Activated CD4-positive, alpha-beta T cell treated with anti-CD3 and anti-CD28 coated beads, Interleukin-2, Interleukin-4, amounts not matched to agents 100 ng/mL and 50 ng/mL, durations not matched to agents 16 hours and 8 hours (primary cell): Measurements from ENCODE around the gene MKNK2.
A peak's percentile ranks its signal among the peaks of the same experiment; 100 is the strongest.

ENCODE experiments used
- DNase-seq: peaks from one replicate; pipeline ENCODE4 v3.0.0-alpha.2; 2020; ENCODE audit warnings: low spot score

Gene MKNK2

DNA sequence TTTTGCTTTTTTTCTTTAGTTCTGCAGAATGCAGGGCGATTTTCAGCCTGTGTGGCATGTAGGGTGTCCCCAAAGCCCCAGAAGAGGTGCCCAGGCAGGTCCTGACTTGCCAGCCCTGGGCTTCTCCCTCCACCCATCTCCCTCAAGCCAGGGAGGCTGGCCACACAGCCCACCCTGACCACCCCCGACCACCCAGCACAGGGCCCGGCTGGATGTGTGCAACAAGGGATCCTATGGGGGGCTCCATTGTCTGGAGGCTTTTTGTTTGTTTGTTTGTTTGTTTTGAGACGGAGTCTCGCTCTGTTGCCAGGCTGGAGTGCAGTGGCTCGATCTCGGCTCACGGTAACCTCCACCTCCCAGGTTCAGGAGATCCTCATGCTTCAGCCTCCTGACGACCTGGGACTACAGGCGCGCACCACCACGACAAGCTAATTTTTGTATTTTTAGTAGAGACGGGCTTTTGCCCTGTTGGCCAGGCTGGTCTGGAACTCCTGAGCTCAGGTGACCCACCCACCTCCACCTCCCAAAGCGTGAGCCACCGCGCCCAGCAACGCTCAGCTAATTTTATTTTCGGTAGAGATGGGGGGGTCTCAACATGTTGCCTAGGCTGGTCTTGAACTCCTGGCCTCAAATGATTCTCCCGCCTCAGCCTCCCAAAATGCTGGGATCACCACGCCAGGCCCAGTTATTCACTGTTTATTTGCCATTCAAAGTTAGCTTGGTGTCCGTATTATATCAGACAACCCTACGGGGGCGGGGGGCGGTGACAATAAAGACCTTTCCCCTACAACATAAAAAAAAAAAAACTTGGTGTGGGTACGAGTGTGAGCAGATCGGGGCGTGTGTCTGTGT, 7.8 kb upstream of the MKNK2 start:
- DNase-seq: no peak

DNA sequence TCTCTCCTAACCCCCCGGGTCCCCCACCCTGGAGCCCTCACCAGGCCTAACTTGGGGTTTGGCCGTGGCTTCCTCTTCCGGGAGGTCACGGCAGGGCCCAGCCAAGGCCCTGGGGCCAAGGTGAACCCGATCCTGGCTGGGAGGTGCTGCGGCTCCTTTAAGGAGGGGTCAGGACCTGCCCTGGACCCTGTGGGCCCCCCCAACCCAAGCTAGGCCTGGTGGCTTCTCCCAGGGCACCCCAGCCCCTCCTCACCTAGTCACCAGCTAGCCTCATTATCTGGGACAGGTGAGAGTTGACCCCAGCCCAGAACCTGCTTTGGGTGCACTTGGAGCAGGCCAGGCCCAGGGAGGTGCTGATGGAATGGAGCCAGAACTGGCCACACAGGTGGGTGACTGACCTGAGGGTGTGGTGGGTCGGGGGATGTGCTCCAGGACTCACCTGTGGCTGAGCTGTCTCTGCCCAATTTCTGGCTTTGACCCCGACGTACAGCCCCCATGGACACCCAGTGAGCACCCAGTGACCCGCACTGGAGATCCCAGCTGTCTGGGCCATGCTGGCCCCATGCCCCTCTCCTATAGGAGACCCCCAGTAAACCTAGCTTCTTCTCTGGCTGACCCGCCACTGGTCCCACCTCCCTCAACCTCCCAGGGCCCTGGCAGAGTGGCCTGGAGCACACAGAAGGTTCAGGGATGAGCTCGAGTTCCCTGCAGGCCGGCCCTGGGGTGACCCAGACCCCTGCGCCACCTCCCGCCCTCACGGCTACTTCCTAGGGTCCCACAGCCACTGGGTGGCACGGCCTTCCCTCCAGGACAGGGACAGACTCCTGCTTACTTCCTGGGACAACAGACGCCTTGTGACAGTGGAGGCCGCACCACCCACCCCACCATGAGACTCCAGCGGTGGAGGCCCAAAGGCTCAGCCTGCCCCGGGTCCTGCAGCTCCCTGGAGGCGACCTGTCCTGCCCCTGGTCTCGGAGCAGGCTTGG, 6.7 kb upstream of the MKNK2 start:
- DNase-seq: no peak

DNA sequence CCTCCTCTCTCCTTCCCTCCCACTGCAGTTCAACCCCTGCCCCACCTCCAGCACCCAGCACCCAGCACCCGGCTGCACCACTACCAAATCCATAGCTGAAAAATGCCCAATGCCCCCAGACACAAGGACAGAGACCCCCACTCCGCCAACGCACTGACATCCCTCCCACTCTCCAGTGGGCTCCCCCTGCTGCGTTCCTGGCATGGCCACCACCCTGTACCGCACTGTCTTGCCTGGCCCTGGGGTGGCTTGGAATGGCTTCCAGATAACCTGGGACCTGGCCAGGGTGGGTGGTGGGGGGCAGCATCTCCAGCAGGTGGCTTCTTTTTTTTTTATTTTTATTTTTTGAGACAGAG, 5.8 kb upstream of the MKNK2 start:
- no peak for DNase-seq

DNA sequence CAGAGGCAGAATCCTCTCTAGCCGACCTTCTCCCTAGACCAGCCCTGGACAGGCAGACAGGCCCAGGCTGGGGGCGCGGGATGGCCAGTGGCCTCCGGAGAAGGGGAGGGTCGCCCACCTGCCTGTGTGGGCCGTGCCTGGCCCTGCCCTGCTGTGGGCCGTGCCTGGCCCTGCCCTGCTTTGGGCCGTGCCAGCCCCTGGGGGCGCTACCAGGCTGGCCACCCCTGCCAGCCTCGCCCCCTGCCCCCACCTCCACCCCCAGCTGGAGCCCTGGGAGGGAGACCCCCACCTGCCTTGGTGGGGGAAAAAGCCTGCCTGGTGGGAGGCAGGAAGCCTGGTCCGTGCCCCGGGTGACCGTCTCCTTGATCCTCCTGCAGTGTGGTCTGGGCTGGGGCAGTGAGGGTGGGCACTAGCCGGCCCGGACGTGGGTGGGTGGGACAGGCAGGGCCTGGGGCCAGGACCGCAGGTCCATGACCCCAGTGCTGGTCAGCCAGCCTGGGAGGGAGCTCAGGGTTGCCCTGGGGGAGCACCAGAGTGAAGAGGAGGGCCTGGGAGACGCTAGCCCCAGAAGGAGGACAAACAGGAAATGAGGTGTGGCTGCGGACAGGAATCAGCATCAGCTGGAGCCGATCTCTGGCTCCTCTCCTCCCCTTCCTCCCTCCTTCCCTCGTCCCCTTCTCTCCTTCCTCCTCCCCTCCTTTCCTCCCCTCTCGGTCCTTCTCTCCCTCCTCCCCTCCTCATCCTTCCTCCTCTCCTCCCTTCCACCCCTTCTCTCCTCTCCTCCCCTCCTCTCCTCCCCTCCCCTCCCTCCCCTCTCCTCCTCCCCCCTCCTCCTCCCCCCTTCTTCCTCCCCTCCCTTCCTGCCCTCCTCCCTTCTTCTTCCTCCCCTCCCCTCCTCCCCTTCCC, 5.1 kb upstream of the MKNK2 start:
- peak; percentile 38 for DNase-seq

DNA sequence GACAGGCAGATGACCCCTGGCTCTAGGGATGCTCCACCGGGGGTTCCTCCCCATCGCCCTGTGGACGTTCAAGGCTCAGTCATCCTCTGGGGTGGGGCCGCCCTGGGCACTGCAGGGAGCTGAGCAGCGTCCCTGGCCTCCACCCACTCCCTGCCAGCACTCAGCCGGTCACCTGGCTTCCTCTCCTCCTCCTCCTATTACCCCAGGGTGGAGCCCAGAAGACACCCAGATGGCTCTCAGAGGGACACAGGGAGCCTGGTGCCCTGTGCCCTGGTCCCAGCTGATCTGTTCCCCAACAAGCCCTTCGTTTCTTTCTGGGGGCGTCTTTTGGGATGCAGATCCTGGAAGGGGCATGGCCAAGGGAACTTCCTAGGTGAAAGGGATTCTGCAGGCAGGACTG, 3.7 kb upstream of the MKNK2 start:
- DNase-seq: no peak

DNA sequence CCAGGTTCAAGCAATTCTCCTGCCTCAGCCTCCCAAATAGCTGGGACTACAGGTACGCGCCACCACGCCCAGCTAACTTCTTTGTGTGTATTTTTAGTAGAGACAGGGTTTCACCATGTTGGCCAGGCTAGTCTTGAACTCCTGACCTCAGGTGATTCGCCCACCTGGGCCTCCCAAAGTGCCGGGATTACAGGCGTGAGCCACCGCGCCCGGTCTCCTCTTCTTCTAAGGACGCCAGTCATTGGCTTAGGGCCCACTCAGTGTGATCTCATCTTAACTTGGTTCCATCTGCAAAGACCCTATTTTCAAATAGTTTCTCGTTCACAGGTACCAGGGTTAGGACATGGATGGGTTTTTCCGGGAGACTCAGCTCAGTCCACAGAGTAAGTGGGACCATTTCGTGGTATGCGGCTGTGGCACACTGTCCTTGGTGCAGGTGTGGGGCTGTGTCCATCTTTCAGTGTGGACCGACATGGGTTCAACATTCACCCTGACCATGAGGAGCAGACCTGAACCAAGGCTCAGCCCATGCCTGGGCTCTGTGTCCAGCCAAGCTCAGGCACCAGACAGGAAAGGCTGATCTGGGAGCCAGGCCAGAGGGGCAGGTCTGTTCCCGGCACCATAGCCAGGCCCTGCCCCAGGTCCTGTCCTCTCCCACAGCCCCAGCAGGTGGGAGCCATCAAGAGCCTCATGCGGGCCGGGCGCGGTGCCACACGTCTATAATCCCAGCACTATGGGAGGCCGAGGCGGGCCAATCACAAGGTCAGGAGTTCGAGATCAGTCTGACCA, 2.8 kb upstream of the MKNK2 start:
- DNase-seq: no peak

DNA sequence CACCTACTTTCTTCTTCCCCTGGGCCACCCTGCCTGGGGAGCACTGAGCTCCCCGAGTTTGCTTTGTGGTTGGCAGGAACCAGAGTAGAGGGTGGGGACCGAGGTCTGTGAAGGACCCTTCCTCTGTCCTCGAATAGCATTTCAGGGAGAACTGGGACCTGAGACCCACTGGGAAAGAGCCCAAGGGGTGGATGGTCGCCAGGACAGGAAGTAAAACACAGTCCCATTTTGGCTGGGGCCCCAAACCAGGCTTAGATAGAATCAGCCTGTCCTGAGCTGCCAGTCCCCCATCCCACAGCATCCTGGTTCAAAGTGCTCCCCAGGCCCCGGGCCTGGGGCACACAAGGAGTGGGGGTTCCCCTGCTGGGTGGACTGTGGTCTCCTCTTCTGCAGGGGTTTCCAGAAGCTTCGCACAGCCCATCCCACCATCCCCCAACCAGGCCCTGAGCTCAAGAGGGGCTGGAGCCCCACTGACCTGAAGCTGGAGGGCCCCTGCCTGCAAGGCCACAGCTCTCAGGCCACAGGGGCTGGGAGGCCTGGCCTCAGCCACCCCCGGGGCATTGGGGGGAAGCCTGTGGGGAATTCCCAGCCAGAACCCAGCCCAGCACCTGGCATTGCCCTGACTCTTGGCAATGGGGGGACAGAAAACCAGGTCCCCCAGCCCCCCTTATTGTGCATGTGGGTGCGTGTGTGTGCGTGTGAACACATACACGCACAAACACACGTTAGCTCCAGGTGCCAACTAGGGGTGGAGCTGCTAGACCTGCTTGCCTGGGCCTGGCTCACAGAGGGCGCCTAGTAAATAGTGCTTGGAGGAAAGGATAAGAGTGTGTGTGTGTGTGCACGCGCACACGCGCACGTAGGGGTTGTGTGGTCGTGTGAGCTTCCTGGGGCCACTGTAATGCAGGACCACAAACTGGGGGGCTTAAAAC, 995 bp upstream of the MKNK2 start:
- DNase-seq: no peak

DNA sequence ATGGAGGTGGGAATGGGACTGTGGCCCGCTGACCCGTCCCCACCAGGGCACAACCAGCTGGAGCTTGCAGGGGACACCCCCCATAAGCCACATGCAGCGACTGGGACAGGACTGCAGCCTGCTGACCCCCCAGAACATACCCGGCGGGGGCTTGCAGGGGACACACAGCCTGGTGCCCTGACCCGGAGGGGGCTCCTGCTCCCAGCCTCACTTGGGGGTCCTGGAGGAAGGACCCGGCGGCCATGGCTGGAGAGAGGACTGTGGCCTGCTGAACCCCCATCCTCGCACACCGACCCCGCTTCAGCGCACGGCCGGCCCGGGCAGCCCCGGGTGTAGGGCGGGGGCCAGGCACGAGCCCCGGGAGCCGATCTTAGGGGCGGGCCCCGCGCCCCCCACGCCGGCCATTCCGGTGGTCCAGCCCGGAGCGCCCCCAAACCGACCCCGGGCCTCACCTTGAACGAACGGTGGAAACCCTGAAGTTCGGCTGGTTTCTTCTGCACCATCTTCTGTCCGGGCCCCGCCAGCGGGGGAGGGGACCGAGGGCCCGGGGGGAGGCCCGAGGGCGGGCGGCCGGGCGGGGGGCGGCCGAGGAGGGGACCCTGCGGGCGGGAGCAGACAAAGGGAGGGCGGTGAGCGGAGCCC, 574 bp downstream of the MKNK2 start:
- DNase-seq: no peak

DNA sequence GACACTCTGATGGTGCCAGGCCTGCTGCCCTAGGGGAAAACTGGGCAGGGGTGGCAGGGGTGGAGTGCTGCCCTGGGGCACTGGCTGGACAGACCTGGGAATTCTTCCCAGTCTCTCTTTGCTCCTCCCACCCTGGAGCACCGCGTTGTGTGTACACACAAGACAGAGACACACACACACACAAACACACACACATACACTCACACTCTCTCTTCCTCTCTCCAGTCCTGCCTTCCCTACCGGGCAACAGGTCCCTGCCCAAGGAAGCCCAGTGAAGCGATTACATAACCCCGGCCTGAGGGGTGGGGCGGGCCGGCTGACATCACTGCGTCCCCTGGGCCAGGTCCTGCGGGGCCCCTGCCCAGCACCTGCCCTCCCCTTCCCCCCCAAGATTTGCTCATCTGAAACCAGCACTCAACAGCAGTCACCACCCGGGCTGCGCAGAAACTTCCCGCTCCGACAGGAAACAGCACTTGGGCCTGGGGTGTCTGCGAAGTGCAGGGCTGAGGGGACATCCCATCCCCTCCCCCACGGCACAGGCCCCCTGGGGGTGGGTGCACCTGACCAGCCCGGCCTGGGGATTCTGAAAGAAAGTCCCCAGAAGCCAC, 1.2 kb downstream of the MKNK2 start:
- peak; percentile 69 for DNase-seq

DNA sequence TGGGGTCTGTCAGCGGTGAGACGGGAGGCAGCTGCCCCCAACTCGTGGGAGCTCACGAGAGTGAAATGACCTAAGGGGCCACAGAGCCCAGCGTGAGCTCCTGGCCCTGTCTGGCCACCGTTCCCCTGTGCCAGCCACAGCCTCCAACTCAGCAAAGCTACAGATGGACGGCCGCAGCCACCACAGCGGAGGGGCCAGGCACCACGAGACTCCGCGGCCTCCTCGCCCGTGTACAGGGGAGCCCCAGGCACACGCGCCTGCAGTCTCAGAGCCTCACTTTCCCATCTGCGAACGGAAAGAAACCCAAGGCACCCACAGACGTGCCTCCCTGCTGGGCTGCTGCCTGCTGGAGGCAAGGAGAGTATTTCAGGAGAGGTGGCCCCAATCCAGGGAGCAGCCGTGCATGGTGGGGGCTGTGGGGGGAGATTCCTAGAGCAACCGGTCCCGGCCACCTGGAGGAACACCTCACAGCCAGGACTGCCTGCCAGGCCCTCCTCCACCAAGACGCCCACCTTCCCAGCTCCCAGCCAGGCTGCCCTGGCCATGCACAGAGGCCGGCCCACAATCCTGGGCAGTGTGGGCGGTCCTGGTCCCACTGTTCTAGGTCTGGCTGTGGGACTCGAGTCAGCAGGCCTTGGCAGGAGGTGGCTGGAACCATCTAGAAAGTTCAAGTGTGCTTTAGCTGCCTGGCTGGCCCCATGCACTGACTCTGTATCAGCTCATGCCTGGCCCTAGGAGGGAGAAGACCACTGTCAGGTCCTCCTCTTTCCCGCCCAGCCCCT, 1.9 kb downstream of the MKNK2 start:
- no peak for DNase-seq

DNA sequence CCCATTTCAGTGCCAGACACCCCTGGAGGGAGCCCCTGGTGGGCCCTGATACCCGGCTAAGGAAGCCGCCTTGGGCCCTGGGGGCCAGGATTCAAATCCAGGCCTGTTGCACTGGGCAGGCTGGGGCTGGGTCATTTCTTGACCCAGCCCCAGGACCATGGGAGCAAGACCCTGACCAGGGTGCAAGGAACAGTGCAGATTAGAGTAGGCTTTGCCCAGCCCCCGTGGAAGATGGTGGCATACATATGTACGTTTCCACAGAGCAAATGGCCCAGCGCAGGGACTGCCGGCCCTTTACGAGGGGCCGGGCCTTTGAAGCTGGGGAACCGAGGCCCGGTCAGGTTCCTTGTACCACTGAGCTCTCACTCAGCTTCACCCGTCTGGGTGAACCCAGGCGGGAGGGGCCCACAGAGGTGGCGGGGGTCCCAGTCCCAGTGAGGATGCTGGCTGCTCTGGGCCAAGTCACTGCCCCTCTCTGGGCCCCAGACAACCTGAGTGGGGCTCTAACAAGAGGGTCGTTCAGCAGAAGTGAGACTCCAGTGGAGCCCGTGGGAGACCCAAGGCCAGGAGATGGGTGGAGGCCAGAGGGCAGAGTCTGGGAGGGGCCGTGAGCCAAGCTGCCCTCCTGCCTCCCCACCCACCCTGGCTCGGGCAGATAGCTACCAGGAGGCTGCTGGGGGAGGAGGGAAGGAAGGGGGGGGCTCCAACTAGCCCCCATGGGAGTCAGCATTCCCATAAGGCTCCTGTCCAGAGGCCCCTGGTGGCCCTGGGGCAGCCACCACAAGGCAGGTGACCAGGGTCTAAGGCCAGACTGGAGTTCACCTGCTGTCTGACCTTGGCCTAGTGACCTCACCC, 2.7 kb downstream of the MKNK2 start:
- DNase-seq: no peak

DNA sequence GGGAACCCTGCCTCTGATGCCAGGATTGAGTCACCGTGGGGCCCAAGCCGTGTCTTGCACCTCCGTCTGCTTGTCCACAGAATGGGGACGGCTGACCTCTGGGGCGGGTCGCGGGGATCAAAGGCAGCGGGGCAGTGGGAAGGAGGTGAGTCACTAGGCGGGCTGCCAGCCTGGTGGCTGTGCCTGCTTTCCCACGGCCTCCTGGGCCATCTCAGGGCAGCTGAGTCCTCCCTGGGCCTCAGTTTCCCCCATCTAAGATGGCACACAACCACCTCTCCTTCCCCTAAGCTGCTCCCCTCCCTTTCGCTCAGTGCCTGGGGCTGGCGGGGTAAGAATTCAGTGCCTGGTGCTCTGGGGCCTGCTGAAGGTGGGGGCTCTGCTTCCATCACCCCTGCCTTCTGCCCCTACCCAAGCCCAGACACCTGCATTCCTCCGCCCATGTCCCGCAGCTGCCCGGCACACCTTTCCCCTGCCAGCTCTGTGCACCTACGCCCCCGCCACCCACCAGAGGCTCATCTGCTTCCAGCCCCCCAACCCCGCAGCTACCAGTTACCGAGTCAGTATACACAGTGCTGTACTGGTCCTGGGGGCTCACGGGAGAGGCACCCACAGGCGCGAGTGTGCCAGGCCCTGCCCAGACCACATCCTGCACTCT, 3.5 kb downstream of the MKNK2 start:
- no peak for DNase-seq

DNA sequence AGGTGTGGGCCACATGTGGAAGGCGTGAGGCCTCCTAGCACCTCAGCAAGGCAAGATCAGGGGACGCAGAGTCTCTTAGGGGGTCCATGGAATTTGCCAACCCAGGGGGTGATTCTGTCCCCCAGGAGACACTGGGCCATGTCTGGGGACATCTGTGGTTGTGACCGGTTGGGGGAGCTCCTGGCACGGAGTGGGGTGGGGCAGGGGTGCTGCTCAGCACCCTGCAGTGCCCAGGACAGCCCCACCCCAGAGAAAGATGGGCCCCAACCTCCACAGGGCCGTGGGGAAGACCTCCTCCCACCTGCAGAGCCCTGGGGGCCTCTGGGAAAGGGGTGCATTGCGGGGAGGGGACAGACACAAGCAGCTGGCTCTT, 4.0 kb downstream of the MKNK2 start:
- DNase-seq: no peak

DNA sequence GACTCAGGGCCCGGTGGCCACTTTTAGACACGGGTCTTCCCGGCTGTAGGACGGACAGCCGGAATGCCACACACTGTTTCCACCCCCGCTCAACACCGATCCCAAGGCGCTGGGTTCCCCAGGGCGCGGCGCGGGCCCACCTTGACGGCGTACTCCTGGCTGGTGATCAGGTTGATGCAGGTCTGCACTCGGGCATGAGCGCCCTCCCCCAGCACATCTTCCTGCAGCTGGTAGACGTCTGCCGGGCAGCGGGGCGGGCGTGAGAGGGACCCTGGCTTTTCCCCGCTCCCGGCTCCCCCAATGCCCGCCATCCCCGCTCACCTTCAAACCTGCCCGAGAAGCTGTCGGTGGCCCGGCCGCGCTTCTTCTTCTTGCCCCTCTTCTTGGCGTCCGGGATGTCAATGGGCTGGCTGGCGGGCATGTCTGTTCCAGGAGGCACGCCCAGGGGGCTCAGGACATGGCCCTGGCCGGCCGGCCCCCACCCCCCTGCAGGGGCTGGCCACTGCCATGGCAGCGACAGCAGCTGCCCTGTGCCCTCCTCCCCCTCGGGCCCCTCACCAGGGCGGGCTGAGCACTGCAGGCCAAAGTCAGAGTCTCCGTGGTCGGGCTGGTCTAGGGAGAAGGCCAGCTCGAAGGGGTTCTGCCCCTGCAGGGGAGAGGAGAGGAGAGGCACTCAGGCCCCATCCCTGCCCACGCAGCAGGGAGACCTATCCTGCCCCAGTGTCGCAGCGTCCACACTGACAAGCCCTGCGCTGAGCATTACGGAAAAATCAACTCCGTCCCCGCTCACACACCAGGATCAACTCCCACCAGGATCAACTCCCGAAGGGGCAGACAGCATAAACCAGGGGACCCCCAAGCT, 4.8 kb downstream of the MKNK2 start:
- DNase-seq: no peak

DNA sequence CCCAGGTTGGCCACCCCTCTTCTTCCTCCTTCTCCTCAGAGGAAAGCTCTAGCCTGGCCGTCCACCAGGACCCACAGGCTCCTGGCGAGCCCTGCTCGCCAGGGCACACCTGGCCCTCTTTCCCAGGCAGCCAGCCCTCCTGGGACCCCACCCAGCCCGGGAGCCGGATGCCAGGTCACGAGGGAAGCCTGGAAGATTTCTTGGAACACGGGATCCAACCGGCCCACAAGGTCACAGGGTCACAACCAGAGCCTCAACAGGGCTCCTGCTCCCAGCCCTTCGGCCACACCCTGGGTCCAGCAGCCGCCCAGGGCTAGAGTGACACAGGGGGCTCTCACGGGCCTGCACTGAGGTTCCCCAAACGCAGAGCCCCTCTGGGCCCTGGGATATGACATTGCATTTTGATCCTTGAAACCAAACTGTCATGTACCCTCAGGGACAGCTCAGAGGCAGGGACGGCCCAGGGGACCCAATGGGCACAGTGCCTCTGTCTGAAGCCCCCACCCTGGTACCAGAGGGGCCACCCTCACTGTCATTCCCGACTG, 5.5 kb downstream of the MKNK2 start:
- no peak for DNase-seq
